GM06990 (cell line): Measurements from ENCODE around the gene SIRT7.

Experiments used
- DNase-seq: peaks from one replicate; pipeline ENCODE4 v3.0.0-alpha.2; 2011; ENCODE audit not compliant: insufficient read length; ENCODE audit errors: extremely low read depth
- H3K27me3 ChIP-seq: replicated peaks from 2 replicates; pipeline ENCODE4 v1.6.0; 2011; ENCODE audit warnings: low read length; ENCODE audit not compliant: control insufficient read depth, insufficient read depth
- H3K36me3 ChIP-seq: 2 replicates; pipeline ENCODE4 v1.5.1; 2011; ENCODE audit warnings: low read length; ENCODE audit not compliant: control insufficient read depth, insufficient read depth
- H3K4me3 ChIP-seq: replicated peaks from 2 replicates; pipeline ENCODE4 v1.5.1; 2011; ENCODE audit warnings: low read depth, mild to moderate bottlenecking, control low read depth, low read length
- CTCF ChIP-seq: IDR thresholded peaks from 2 replicates; pipeline ENCODE4 v1.5.1; 2011; ENCODE audit warnings: low read length, control low read depth, mild to moderate bottlenecking, inconsistent platforms; ENCODE audit not compliant: insufficient read depth, poor library complexity, severe bottlenecking

SIRT7 gene

GRCh38 chr17:81914103-81914850 lies 3.7 kb downstream of the SIRT7 start:
- no peak overlapping the region for H3K4me3 ChIP-seq
- no peak for DNase-seq
- peaks cover 30% of the 10 kb centered on the region for H3K36me3 ChIP-seq
- no peak for TF ChIP-seq CTCF
- no peaks in the 10 kb centered on the region for H3K27me3 ChIP-seq

- no peak overlapping the region for H3K4me3 ChIP-seq
- no peak for DNase-seq
- no peaks in the 10 kb centered on the region for H3K27me3 ChIP-seq
- TF ChIP-seq CTCF: no peak
- peaks cover 30% of the 10 kb centered on the region for H3K36me3 ChIP-seq
These were observed 4.4 kb downstream of the SIRT7 start for GRCh38 chr17:81913394-81914102.

- H3K4me3 ChIP-seq: no peak overlapping the region
These were observed 5.3 kb downstream of the SIRT7 start for GRCh38 chr17:81912441-81913309.

GRCh38 chr17:81911969-81912368 lies 6.0 kb downstream of the SIRT7 start:
- no peak for DNase-seq
- Histone ChIP-seq H3K36me3 (peaks cover 35% of the 10 kb centered on the region), H3K4me3 (no peak overlapping the region), H3K27me3 (no peaks in the 10 kb centered on the region)
- no peak for TF ChIP-seq CTCF

More at GRCh38 chr17:81912441-81913309, 5.3 kb downstream of the SIRT7 start:
- no peak for DNase-seq
- no peak for TF ChIP-seq CTCF
- Histone ChIP-seq H3K27me3 (no peaks in the 10 kb centered on the region), H3K36me3 (peaks cover 33% of the 10 kb centered on the region)

- peak; percentile 5 for TF ChIP-seq CTCF
- DNase-seq: peak; percentile 84
- no peaks in the 10 kb centered on the region for H3K27me3 ChIP-seq
- H3K36me3 ChIP-seq: peaks cover 39% of the 10 kb centered on the region
- peak within 1 kb of the TSS; percentile 72 for H3K4me3 ChIP-seq
These were observed 6.6 kb downstream of the SIRT7 start, which contains the start of gene PCYT2 for GRCh38 chr17:81911277-81911961. Gene PCYT2 (minus strand): TSS chr17:81911399. CDS start chr17:81911355, 44 bp downstream.
